Subcutaneous adipose tissue (tissue), 4 donors: ENCODE results near the gene SH3PXD2A. TPM values are rescaled to one million over a fixed set of nuclear protein-coding genes. Genes with fewer than 3 reads are reported as not detected.

Experiments
- CTCF ChIP-seq: fragments of 450-650 bp; IDR thresholded peaks from one replicate; pipeline ENCODE4 v1.5.1; 2016; ENCODE audit warnings: low read depth, mild to moderate bottlenecking, control low read depth, antibody characterized with exemption, moderate library complexity
- total RNA-seq, 4 donors: library from RNA; depleted of rRNA; stranded (reverse); fragments of >200 nt; gene quantifications; one replicate each; pipeline ENCODE4 v1.1.0, GENCODE V29; 2016

Gene SH3PXD2A
- total RNA-seq, 4 donors from 2014 or later: 13.0 to 23.6 (median 18.7) TPM

- TF ChIP-seq CTCF: no peak
These were observed 159.8 kb downstream of the SH3PXD2A start for GRCh38 chr10:103695584-103696005.

- TF ChIP-seq CTCF: no peak
These were observed 161.6 kb downstream of the SH3PXD2A start for GRCh38 chr10:103693812-103694205.

GRCh38 chr10:103692952-103693811, 162.2 kb downstream of the SH3PXD2A start:
- no peak for TF ChIP-seq CTCF

GRCh38 chr10:103692436-103692951, 162.9 kb downstream of the SH3PXD2A start:
- no peak for TF ChIP-seq CTCF

GRCh38 chr10:103691723-103692435, 163.5 kb downstream of the SH3PXD2A start:
- TF ChIP-seq CTCF: no peak

GRCh38 chr10:103691267-103691666, 164.1 kb downstream of the SH3PXD2A start:
- no peak for TF ChIP-seq CTCF

GRCh38 chr10:103690281-103690680, 165.1 kb downstream of the SH3PXD2A start:
- TF ChIP-seq CTCF: no peak
